GM18511 (cell line): ENCODE results near the gene CHMP1A.
A peak's percentile ranks its signal among the peaks of the same experiment; 100 is the strongest.
"Not testable (repeated sequence)": the region's sequence is repeated elsewhere in the genome, so short reads cannot be mapped to it uniquely, and the experiment has no call there.

Experiments
- ATAC-seq: cut with Tn5 transposase; IDR thresholded peaks from one replicate; pipeline ENCODE4 v1.9.1; 2021; ENCODE audit warnings: mild to moderate bottlenecking, moderate library complexity; ENCODE audit not compliant: unreplicated experiment

CHMP1A gene

DNA sequence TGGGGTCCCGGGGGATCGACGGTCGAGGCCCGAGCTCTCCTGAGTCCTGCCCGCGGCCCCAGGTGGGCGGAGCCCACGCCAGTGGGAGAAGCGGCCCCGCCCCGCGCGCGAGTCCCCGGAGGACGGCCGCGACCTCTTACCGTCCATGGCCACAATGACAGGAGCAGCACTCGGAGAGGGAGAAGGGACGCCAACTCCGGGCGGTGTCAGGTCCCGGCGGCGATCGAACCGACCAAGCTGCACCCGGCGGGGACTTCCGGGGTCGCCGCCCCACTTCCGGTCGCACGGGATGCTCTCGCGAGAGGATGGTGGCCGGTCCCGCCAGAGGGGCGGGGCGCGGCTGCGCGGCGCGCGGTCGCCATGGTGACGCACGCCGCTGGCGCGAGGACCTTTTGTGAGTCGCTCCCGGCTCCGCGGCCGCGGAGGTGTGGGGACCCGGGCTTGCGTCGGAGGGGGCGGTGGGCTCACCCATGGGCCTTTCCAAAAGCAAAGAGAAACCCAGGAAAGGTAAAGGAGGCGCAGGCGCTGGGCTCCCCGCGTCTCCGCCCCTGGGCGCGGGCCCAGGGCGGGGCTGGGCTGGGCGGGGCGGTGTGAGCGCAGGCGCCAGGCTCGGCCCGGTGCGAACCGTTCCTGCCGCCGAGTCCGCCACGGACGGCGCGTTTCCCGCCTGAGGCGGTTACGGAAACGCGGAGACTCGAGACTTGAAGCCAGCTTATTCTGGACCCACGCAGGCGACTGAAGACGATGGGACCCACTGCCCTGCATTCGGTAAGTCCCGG is at the start of gene CHMP1A, which contains the start of gene SPATA33:
Gene CHMP1A, minus strand, starts transcription at position 267 of the 779 bp plus-strand sequence. Its CDS starts 120 bp downstream, at position 147.
Gene SPATA33, plus strand, starts transcription at position 395 of the 779 bp plus-strand sequence. Its CDS starts 76 bp downstream, at position 471.
- ATAC-seq, result peak; percentile 92

DNA sequence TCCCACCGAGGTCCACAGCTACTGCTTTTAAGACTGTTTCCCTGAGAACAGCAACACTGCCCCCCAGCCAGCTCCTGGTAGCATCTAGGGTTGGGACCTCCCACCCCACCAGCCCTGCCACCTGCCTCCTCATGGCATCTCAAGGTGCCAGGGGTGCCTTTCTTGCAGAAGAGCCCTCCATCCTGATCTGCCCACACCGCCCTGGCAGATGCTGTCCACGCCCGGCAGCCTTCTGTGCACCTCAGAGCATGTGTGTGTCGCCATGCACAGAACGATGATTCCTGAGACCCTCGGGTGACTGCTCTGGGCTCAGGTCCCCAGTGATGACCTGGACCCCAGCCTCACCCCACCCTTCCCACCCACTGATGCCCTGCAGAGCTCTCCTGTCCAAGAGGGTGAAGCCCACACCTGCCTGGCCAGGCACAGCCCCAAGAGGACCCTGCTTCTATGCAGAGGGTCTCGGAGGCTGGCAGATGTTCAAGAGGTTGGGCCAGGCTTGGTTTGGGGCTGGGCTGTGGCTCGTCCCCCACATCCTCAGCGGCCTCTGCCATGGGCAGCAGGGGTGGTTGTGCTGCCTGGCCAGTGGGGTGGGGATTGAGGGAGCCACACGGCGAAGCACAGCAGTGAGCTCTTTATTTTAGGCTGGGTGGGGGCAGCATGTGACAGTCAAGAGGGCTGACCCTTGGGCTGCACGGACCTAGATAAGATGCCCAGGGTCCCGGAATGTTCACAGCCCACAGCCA is 49.2 kb upstream of the CHMP1A start:
- no peak for ATAC-seq

- no peak for ATAC-seq
Measured at GRCh38 chr16:89705006-89705405, 47.5 kb upstream of the CHMP1A start.

- no peak for ATAC-seq
Measured at GRCh38 chr16:89704281-89704680, 46.8 kb upstream of the CHMP1A start.

- ATAC-seq, result peak; percentile 72
Measured at GRCh38 chr16:89701425-89702406, 44.2 kb upstream of the CHMP1A start, which contains the start of gene SPATA2L. Gene SPATA2L, minus strand, starts transcription at chr16:89701705. Its CDS starts 473 bp downstream, at chr16:89701232.

DNA sequence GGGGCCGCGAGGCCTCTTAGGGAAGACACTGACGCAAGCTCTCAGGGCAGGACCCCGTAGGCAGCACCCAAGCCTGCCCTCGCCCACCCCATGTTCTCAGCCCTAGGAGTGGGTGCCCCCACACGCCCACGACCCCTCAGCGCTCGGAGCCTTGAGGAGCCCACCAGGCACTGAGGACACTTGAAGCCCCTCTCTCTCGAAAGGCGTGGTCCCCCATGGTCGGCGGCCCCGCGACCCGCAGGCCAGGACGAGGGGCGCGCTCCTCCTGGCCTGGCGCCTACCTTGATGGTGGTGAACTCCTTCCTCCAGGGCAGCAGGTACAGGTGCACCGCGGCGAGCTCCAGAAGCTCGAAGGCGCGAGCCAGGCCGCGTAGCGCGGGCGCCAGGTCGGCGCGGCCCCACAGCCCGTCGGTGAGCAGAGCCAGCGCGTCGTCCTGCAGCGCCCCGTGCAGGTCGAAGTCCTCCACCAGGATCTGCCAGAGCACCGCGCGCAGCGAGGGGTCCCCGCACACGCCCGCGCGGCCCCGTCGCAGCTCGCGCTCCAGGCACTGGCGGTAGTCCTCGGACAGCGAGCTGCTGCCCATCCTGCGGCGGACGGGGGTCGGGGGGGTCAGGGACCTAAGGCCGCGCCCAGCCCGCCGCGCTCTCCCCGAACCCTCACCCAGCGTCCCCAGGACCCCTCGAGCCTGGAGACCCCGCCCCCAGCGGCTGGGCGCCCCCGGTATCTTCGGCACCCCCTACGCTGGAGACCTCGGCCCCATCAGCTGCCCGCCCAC is 43.3 kb upstream of the CHMP1A start:
- no peak for ATAC-seq

DNA sequence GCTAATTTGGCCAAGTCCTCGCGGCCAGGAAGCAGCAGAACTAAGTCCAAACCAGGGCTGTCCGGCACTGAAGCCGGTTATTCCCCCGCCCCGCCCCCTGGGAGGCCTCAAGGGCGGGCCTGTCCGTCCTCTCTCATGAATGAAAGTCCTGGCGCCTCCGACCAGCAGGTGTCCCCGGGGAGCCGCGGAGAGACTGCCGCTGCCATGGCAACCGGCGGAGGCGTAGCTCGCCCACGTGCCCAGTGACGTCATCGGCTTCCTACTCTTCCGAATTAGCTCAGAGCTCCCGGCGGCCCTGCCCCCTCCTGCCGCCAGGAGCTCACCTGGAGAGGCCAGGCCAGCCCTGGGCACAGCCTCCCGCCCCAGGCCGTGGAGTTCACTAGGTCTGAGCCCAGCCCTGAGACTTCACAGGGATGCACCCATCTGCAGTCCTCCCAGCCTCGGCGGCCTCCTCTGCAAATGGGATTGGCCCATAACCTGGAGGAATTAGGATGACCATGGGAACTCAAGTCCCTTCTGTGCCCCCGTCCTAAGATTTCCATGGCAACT is 42.7 kb upstream of the CHMP1A start:
- peak; percentile 39 for ATAC-seq

- ATAC-seq, result not testable (repeated sequence)
Measured at GRCh38 chr16:89699629-89700099, 42.2 kb upstream of the CHMP1A start.

DNA sequence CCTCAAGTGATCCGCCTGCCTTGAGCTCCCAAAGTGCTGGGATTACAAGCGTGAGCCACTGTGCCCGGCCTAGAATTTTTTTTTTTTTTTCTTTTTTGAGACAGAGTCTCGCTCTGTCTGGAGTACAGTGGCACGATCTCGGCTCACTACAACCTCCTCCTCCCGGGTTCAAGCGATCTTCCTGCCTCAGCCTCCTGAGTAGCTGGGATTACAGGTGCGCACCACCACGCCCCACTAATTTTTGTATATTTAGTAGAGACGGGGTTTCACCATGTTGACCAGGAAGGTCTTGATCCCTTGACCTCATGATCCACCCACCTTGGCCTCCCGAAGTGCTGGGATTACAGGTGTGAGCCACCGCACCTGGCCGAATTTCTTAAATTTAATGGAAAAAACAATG is 41.2 kb upstream of the CHMP1A start:
- ATAC-seq, result not testable (repeated sequence)

DNA sequence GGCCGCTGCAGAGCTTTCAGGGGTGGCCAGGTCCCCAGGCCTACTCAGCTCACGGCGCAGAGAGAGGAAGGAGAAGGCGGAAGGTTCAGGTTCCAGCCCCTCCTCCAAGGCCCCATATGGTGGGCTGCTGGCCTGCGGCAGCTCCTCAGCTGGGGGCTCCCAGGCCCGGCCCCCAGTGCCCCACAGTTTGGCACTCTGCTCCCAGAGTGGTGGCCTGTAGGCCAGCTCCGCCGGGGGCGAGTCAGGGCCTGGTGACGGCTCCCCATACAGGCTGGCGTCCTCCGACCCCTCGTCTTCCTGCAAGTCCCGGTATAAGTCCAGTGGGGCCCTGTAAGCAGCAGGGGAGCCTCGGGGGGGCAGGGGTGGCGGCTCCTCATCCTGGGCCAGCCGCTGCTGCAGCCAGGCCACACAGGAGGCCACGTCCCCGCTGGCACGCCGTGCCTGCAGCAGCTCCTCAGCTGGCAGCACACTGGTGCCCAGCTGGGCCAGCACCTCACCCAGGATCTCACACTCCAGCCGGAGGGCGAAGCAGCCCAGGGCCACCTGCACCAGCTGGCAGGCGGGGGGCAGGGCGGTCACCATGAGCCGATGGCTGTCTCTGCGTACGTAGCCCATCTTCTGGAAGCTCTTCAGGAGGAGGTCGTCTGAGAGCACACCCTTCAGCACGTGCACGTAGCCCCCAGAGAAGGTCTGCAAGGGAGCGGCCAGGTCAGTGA is 40.3 kb upstream of the CHMP1A start:
- ATAC-seq, result no peak

- ATAC-seq, result no peak
Measured at GRCh38 chr16:89697161-89697615, 39.7 kb upstream of the CHMP1A start.

- no peak for ATAC-seq
Measured at GRCh38 chr16:89696670-89697128, 39.2 kb upstream of the CHMP1A start.

DNA sequence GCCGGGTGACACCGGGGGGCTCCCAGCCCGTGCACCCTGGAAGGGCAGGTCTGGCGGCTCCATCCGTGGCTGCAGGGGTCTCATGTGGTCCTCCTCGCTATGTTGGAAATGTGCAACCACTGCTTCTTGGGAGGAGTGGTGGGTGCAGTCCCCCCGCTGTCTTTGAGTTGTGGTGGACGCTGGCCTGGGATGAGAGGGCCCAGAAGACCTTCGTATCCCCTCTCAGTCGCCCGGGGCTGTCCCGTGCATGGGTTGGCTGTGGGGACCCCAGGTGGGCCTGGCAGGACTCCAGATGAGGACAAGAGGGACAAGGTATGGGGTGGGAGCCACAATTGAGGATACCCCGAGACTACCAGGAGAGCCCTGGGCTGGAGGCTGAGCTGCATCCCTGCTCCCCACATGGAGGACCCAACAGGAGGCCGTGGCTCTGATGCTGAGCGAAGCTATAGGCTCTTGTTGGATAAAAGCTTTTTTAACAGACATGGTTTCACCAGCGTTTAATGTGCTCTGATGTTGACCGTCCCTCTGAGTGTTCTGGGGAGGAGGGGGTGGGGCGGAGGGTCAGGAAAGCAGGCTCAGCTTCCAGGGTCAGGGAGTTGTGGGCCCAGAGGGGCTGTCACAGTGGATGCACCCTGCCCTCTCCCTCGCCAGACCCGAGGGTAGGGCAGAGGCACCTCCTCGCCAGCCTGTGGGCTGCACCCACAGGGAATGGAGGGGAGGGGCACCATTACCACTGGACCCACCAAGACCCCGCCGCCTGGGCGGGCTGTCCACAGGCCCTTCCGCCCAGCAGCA is 38.6 kb upstream of the CHMP1A start:
- ATAC-seq, result no peak

DNA sequence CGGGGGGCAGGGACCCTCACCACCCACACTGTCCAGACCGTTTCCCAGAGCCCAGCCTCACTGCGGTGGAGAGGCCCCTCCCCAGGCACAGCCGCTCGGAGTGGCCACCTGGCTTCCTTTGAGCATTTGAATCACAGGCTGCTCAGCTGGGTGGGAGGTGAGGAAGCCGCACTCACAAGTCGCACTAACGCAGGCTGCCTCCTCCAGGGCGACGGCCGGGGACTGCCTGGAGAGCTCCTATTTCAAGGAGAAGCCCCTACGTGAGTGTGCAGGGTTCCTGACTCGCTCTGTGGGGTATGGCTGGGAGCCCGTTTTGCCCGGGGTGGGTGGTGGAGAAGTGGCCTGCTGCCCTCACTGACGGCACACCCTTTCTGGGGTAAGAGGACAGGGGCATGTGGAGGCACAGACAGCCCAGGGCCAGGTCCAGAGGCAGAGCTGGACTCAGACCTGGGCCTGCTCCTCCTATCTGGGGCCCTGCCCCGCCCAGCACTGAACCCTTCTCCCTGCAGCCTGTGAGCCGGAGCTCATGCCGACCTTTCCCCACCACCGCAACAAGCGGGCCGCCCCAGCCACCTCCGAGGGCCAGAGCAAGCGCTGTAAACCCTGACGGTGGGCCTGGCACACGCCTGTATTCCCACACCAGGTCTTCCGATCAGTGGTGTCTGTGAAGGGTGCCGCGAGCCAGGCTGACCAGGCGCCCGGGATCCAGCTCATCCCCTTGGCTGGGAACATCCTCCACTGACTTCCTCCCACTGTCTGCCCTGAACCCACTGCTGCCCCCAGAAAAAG is 37.8 kb upstream of the CHMP1A start:
- ATAC-seq, result no peak

DNA sequence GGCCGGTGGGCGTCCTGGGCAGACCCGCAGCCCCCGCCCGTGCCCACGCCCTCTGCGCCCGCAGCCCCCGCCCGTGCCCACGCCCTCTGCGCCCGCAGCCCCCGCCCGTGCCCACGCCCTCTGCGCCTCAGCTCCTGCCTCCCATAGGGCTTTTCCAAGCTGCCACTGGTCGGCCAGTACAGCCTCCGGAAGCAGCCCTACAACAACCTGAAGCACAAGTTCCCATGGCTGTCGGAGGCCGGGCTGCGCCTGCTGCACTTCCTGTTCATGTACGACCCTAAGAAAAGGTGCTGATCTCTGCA is 37.2 kb upstream of the CHMP1A start:
- ATAC-seq, result not testable (repeated sequence)

DNA sequence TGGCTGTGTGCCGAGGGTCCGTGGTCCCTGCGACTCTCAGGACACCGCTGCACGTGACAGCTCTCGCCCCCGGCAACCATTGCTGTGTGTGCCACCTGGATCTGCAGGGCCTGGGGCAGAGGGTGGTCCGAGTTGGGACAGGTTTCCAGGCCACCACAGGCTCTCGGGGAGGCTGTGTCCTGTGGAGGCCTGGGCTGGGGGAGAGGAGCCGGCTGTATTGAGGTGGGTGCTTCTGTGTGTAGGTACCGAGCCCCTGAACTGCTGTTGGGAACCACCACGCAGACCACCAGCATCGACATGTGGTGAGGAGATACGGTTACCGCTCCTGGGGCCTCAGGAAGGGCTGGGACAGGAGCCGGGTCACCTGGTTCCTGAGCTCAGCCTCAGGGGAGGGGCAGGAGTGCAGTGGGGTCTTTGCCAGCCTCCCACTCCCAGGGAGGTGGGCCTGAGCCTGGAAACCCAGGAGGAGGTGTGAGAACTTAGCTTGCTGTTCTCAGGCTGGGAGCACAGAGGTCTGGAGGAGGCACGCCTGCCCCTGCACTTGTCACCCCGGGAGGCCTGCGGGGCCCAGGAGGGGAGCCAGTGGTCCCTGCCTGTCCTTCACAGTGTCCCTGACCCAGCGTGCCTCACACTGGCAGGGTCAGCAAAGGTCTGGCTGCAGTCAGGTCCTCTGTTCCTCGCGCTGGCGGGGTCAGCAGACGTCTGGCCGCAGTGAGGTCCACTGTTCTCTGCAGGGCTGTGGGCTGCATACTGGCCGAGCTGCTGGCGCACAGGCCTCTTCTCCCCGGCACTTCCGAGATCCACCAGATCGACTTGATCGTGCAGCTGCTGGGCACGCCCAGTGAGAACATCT is 36.6 kb upstream of the CHMP1A start:
- ATAC-seq, result no peak
